CD4-positive, alpha-beta T cell treated with Interleukin-6 at 100 ng/mL for 8 hours (primary cell): Measurements from ENCODE around the gene AZGP1.
"Not testable (repeated sequence)": the region's sequence is repeated elsewhere in the genome, so short reads cannot be mapped to it uniquely, and the experiment has no call there.

ENCODE experiments used
- DNase-seq: peaks from one replicate; pipeline ENCODE4 v3.0.0-alpha.2; 2020; ENCODE audit warnings: mixed read lengths, low spot score

AZGP1 gene

DNA sequence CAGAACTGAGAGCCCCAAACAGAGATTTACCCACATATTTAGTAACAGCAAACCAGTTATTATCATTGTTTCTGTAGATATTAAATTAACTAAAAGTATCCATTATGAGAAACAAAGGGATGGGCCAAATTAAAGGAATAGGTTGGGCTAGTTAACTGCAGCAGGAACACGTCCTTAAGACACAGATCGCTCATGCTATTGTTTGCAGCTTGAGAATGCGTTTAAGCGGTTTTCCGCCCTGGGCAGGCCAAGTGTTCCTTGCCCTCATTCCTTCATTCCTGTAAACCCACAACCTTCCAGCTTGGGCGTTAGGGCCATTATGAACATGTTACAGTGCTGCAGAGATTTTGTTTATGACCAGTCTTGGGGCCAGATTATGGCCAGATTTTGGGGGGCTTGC, 25.0 kb downstream of the AZGP1 start:
- DNase-seq = not testable (repeated sequence)

DNA sequence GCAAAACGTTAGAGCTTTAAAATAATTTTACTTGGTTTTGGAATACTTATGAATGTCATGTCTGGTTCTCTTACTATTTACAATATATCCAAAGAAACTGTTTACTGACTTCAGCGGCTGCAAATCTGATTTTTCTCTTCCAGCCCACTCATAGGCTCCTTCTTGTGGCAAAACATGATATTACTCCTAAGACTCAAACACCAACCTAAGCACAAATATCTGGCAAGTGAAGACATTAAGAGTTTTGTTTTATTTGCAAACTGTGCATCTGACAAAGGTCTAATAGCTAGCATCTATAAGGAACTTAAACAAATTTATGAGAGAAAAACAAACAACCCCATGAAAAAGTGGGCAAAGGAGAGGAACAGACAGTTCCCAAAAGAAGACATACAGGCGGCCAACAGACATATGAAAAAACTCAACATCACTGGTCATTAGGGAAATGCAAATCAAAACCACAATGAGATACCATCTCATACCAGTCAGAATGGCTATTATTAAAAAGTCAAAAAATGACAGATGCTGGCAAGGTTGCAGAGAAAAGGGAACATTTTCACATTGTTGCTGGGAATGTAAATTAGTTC, 26.1 kb downstream of the AZGP1 start:
- no peak for DNase-seq

DNA sequence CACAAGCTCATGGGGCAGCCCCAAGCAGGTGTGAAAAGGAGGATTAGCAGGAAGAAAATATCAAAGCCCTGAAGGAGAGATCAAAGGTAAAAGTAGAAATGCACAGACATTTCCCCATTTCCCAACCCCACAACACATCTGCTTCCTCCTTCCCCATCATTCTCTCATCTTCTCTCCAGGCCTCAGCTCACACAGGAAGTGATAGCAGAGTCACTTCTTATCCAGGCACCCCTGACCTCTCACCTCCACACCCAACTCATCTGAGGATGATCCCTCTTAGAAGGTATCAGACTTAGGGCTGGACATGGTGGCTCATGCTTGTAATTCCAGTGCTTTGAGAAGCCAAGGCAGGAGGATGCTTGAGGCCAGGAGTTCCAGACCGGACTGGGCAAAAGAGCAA, 28.2 kb downstream of the AZGP1 start:
- DNase-seq = no peak

DNA sequence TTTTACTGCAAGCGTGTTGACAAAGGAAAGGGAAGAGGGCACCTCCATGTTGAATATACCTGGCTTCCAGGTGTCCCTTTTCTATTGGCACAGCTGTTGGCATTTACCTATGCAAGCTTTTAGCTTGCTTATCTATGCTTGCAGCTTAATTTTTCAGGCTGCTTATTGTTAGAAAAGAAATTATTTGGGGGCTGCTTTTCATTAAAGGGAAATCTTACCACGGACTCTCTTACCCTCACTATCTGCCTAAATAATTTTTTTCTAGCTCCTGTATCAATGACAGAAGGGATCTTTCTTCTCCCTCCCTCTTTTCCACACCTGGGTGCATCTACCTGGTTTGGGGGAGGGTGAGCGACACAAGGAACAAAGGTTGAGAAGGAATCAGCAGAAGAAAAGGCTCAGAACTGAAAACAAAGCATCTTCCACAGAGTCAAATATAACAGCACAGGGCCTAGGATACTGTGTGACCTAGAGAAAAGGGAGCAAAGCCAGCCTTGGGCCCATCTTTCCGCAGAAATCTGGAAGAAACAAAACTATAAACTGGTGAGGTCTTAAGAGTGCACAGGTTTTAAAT, 31.2 kb downstream of the AZGP1 start:
- no peak for DNase-seq

DNA sequence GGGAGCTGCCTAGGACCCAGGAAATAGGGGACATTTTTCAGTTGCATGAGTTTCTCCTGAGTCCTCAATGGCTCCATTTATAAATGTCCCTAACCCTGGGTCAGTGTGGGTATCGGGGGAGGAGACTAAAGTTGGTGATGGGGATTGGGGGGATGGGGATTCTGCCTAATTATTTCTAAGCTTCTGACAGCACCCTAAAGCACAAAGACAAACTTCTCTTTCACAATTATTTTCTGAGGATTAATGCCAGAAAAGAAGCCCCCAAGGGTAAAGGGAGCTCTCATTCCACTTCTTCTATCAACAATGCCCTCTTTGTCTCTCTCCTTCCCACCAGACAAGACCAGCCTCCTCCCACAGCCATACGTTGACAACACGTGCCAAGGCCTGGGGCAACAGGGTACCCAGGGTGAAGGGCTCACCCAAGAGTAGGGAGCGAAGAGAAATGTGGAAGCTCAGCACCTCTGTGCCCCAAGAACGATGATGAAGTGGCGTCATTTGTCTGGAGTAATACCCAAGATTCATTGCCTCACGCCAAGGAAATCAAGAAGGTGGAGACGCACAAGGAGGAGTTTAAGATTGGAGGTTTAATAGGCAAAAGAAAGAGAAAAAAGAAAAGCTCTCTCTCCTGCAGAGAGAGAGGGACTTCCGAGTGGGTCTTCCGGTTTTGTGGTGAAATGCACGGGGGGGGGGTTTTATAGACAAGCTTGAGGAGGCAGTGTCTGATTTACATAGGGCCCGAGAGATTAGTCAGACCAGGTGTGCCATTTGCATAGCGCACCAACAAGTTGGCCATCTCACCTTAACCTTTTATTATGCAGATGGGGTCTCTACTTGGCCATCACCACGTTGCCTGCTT, 32.0 kb downstream of the AZGP1 start:
- DNase-seq = no peak

DNA sequence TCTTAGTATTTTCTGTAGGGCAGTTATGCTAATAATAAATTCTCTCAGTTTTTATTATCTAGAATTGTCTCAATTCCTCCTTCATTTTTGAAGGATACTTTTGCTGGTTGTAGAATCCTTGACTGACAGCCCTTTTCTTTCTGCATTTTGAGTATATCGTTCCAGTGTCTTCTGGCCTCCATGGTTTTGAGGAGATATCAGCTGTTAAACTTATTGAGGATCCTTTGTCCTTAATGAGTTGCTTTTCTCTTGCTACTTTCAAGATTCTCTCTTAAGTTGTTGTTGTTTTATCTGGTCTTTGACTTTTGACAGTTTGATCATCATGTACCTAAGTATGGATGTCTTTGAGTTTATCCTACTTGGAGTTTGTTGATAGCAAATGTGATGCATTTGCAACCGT, 37.5 kb downstream of the AZGP1 start:
- DNase-seq = no peak

DNA sequence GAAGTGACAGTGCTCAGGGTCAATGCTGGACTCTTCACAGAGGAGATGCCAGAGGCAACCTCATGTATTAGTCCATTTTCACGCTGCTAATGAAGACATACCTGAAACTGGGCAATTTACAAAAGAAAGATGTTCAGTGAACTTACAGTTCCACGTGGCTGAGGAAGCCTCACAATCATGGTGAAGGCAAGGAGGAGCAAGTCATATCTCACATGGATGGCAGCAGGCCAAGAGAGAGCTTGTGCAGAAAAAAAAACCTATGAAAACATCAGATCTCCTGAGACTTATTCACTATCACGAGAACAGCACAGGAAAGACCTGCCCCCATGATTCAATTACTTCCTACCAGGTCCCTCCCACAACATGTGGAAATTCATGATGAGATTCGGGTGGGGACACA, 40.8 kb downstream of the AZGP1 start:
- not testable (repeated sequence) for DNase-seq

DNA sequence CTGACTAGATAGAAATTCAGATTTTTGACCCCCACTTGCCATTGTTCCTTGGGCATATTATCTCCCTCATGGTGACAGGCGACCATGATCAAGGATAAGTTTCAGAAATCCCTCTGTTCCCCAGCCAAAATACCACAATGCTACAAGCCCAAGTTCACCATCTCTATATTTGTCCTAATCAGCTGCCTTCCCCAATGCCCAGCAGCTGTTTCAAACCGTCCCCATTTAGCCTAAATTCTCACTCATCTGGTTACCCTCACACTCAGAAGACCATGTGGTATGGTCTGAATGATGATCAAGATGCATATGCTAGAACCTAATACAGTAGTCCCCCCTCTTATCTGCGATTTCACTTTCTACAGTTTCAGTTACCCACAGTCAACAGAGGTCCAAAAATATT, 45.5 kb downstream of the AZGP1 start:
- DNase-seq = no peak

DNA sequence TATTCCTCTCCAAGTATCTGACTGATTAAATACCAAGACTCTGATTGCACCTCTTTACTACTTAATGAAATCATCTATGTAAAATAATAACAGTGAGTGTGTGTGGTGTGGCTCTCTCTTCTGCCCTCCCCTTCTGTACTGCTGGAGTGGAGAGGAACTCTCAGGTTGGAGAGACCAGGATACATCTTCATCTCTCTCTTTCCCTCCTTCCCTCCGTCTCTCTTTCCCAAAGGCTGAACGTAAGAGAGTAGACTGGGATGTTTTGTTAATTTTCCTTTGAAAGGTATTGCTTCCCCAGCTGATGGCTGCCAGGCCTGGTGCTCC, 46.1 kb downstream of the AZGP1 start:
- DNase-seq = no peak

DNA sequence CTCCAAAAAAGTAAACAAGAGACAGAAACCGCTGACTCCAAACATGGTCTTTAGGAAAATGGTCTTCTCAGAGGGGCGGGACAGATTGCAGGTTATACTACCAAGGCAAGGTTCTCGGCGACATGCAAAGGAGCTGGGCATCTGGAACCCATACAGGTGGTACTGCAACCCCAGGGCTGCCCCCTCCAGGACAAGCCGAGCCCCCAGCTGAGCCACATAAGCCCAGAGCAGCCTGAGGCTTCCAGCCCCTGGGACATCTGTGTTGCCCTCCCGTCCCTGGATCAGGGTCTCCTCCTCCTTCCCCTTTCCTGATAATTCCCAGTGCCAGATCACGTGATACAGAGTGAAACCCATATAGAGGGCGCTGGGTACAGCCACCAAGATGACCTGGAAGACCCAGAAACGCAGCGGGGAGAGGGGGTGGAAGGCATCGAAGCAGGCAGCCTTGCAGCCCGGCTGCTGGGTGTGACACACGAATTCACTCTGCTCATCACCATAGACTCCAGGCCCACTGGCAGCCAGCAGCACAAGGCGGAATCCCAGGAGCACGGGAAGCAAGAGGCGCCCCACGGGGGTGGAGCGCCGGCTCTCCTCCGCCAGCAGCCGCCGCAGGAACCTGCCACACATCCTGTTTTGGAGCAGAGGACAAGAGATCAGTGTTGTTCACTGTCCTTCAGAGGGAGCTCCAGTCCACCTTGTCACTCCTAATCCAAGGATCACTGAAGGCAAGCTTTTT, 46.7 kb downstream of the AZGP1 start, which contains the start of gene GJC3:
TSS of gene GJC3 (minus strand) at position 627 of the 736 bp plus-strand sequence. CDS start at position 627, 0 bp downstream.
- DNase-seq = peak; percentile 57

DNA sequence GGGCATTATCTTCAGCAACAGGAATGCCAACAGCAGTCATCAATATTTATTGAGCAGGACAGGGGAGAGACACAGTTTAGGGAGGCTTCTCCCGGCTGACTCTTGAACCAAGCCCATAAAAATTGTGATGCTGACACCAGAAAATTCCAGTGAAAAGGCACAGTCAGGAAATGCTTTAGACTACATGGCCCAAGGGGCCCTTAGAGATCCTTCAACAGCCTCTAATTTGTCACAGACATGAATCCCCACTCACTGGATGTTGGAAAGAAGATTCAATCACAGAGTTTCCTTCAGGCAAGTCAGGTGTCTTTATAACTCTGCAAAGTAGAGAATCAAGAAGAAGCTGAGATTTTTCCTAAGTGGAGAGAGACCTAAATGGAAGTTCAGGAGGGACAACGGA, 47.6 kb downstream of the AZGP1 start:
- DNase-seq = no peak

DNA sequence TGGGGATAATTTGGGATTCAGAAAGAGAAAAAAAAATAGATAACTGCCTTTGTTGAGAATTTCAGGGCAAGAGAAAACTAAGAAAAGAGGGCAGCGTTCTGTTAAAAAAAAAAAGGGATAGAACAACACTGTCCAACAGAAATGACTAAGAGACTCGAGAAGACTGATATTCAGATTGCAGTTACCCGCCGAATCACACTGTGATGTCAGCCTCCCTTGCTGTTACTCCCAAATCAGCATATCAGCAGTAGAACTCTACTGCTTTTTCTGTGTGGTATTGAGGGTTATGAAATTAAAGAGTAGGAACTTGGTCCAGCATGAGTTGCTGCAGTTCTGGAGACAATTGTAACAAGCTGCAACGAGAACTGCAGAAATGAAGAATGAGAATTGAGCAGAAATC, 48.3 kb downstream of the AZGP1 start:
- DNase-seq = no peak

DNA sequence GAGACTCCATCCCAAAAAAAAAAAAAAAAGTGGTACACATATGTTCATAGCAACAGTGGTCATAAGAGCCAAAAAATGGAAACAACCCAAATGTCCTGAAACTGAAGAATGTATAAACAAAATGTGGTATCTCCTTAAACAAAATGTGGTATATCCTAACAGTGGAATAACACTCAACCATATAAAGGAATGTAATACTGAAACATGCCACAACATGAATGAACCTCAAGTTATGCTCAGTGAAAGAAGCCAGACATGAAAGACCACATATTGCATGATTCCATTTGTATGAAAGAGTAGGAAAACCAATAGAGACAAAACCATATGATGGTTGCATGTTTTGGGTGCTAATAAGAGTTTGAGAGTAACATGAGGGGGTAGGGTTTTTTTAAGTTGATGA, 49.5 kb downstream of the AZGP1 start:
- DNase-seq = no peak

DNA sequence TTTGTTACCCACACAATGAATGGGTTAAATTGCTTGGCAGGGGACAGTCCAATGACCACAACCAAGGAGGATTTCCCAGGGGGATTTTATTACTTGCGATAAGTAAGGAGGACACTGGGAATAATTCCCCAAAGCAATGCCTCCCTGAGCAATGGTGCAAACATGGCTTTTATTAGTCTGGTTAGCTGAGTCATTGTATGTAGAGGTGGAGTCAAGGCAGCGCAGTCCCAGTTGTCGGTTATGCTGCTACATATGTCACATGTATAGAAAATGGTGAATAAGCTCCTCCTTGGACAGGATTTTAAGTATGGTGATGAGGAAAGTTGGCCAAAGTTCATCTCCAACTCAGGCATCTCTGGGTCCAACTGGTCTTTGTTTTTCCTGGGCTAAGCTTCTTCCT, 52.6 kb downstream of the AZGP1 start:
- no peak for DNase-seq

DNA sequence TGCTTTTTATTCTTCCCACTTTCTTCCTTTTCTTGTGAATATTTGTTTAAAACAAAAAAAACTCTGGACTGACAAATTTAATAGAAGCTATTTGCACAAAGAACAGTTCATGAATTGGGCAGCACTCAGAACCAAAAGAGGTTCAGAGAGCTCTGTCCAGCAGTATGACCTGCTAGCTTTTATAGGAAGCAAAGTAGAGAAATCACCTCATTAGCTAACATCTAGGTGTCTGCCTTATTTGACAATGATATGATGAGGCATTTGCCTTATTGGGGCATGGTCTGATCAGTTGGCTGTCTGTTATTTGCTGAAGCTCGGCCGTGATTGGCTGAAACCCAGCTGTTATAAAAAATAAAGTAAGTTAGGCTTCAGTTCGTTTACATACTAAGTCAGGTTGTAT, 55.7 kb downstream of the AZGP1 start:
- DNase-seq = no peak

DNA sequence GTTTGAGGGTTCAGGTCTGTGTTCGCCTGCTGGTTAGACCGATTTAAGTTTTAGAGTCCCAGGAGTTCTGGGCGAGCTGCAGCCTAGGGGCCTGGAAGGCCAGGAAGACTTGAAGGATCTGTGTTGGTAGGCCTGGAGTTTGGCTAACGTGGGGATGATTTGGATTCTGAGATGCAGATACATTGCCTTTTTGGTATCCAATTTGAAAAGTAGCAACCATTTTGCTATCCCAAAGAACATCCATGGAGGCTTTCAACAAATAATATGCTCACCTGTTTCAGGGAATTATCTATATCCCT, 56.1 kb downstream of the AZGP1 start:
- DNase-seq = no peak

DNA sequence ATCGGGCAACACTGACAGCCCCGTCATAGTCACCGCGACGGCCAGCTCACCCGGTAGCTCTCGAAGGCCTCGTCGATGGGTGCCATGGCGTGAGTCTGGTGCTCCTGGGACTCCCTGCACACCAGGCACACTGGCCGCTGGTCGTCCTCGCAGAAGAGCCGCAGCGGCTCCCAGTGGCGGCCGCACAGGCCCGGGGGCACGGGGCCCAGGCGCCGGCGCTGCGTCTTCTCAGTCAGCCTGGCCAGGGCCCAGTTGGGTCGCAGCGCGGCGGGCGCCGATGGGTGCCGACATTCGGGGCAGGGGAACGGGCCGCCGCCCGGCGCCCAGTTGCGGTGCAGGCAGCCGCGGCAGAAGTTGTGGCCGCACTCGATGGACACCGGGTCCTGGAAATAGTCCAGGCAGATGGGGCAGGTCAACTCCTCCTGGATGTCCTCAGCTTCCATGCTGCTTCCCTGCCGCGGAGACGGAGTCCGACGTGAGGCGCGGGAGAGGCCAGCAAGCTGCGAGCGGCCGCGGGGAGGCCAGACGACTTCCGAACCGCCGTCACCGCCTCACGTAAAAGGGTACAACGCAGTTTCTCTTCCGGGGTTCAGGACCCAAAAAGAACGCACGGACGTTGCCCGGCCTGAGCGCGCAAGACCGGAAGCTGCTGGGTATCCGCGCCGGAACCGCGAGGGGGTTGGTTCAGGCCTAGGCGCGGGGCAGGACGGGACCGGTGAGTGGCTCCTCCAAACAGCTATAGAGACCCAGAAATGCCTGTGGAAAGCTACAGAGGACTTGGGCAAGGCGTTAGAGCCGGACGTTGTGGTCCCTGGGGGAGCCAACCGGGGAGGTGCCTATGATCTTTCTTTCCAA, 56.6 kb downstream of the AZGP1 start, which contains the start of gene TRIM4:
TSS of gene TRIM4 (minus strand) at position 572 of the 855 bp plus-strand sequence. CDS start at position 443, 129 bp downstream.
- DNase-seq = peak; percentile 90
